ENCODE data around the gene CILP2.

The CILP2 gene

GRCh38 chr19:19528721-19529490, 9.2 kb upstream of the CILP2 start, which contains the start of gene YJEFN3:
TSS of gene YJEFN3 (plus strand) at chr19:19528911. CDS start at chr19:19528933, 22 bp downstream.
- no peak for DNase-seq (ENCODE audit: low spot score)

GRCh38 chr19:19529783-19530422, 8.2 kb upstream of the CILP2 start:
- DNase-seq (ENCODE audit: low spot score) = no peak

- no peak for DNase-seq (ENCODE audit: low spot score)
These were observed 7.7 kb upstream of the CILP2 start for GRCh38 chr19:19530423-19530804.

GRCh38 chr19:19530889-19531288, 7.2 kb upstream of the CILP2 start:
- DNase-seq (ENCODE audit: low spot score) = no peak

GRCh38 chr19:19531951-19532805, 5.9 kb upstream of the CILP2 start:
- peak; percentile 95 for DNase-seq (ENCODE audit: low spot score)

GRCh38 chr19:19532806-19533701, 5.0 kb upstream of the CILP2 start:
- DNase-seq (ENCODE audit: low spot score) = no peak

- no peak for DNase-seq (ENCODE audit: low spot score)
These were observed 4.2 kb upstream of the CILP2 start for GRCh38 chr19:19533841-19534240.

GRCh38 chr19:19534556-19535265, 3.4 kb upstream of the CILP2 start:
- DNase-seq (ENCODE audit: low spot score) = no peak

GRCh38 chr19:19535311-19536191, 2.5 kb upstream of the CILP2 start:
- DNase-seq (ENCODE audit: low spot score) = no peak

- no peak for DNase-seq (ENCODE audit: low spot score)
These were observed 703 bp upstream of the CILP2 start for GRCh38 chr19:19537075-19538048.

GRCh38 chr19:19538785-19539166, 711 bp downstream of the CILP2 start:
- no peak for DNase-seq (ENCODE audit: low spot score)

- DNase-seq (ENCODE audit: low spot score) = no peak
These were observed 1.6 kb downstream of the CILP2 start for GRCh38 chr19:19539698-19540063.

GRCh38 chr19:19540064-19540714, 2.1 kb downstream of the CILP2 start:
- DNase-seq (ENCODE audit: low spot score) = no peak

- no peak for DNase-seq (ENCODE audit: low spot score)
These were observed 2.9 kb downstream of the CILP2 start for GRCh38 chr19:19540715-19541515.

- no peak for DNase-seq (ENCODE audit: low spot score)
These were observed 3.6 kb downstream of the CILP2 start for GRCh38 chr19:19541616-19542015.

GRCh38 chr19:19542507-19542906, 4.4 kb downstream of the CILP2 start:
- DNase-seq (ENCODE audit: low spot score) = no peak

GRCh38 chr19:19543101-19543500, 5.0 kb downstream of the CILP2 start:
- DNase-seq (ENCODE audit: low spot score) = no peak

GRCh38 chr19:19543640-19544039, 5.6 kb downstream of the CILP2 start:
- no peak for DNase-seq (ENCODE audit: low spot score)
